Upper lobe of left lung (tissue), 4 donors: ENCODE data around the gene CDIPT.

Experiments
- CTCF ChIP-seq, 6 experiments: fragments of 450-650 bp in 4 of 6; fragments of 200-600 bp in 2 of 6; sonication (generic) in 2 of 6; IDR thresholded peaks; one replicate each; pipeline ENCODE4 v1.5.1; 2016 to 2019; ENCODE audit warnings: antibody characterized with exemption in 6 of 6
- EP300 ChIP-seq, 4 donors: sonication (generic); formaldehyde crosslinking; IDR thresholded peaks; one replicate each; pipeline ENCODE4 v1.5.1; 2017; ENCODE audit warnings: antibody characterized with exemption in 4 of 4, control low read depth in 2 of 4

GRCh38 chr16:29840240-29840639, 22.8 kb downstream of the CDIPT start:
- TF ChIP-seq CTCF (IDR thresholded peaks at IDR 0.05) (no peak), EP300 (IDR thresholded peaks at IDR 0.05) (no peak)
